ENCODE data around the gene KLF3.
"Not testable (repeated sequence)": the region's sequence is repeated elsewhere in the genome, so short reads cannot be mapped to it uniquely, and the experiment has no call there.

The KLF3 gene

GRCh38 chr4:38624311-38624710 is 39.7 kb upstream of the KLF3 start:
- H3K27me3 ChIP-seq = no peaks in the 10 kb centered on the region
- peaks cover 33 to 37% of the 10 kb centered on the region in 2 experiments for H3K4me1 ChIP-seq (ENCODE audit: control insufficient read depth in 1 of 2, insufficient read depth in 1 of 2, low read depth in 1 of 2, low read length in 1 of 2)
- no peaks in the 10 kb centered on the region for H3K36me3 ChIP-seq
- H3K9me3 ChIP-seq = no peaks in the 10 kb centered on the region
- no peak overlapping the region for H3K4me3 ChIP-seq (ENCODE audit: low read depth in 1 of 2, low read length in 1 of 2)
- H3K27ac ChIP-seq = no peak overlapping the region
- TF ChIP-seq, protein P1, sequence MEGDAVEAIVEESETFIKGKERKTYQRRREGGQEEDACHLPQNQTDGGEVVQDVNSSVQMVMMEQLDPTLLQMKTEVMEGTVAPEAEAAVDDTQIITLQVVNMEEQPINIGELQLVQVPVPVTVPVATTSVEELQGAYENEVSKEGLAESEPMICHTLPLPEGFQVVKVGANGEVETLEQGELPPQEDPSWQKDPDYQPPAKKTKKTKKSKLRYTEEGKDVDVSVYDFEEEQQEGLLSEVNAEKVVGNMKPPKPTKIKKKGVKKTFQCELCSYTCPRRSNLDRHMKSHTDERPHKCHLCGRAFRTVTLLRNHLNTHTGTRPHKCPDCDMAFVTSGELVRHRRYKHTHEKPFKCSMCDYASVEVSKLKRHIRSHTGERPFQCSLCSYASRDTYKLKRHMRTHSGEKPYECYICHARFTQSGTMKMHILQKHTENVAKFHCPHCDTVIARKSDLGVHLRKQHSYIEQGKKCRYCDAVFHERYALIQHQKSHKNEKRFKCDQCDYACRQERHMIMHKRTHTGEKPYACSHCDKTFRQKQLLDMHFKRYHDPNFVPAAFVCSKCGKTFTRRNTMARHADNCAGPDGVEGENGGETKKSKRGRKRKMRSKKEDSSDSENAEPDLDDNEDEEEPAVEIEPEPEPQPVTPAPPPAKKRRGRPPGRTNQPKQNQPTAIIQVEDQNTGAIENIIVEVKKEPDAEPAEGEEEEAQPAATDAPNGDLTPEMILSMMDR (IDR thresholded peaks at IDR 0.05) = no peak

GRCh38 chr4:38625508-38625907 is 38.5 kb upstream of the KLF3 start:
- Histone ChIP-seq H3K27ac (no peak overlapping the region), H3K4me3 (ENCODE audit: low read depth in 1 of 2, low read length in 1 of 2) (no peak overlapping the region), H3K9me3 (no peaks in the 10 kb centered on the region), H3K4me1 (ENCODE audit: control insufficient read depth in 1 of 2, insufficient read depth in 1 of 2, low read depth in 1 of 2, low read length in 1 of 2) (peaks cover 22 to 25% of the 10 kb centered on the region in 2 experiments), H3K27me3 (no peaks in the 10 kb centered on the region), H3K36me3 (no peaks in the 10 kb centered on the region)
- TF ChIP-seq, protein P1 (IDR thresholded peaks at IDR 0.05) = no peak

- not testable (repeated sequence) for H3K36me3 ChIP-seq; H3K27me3 ChIP-seq; H3K4me3 ChIP-seq (ENCODE audit: low read depth in 1 of 2, low read length in 1 of 2); H3K4me1 ChIP-seq (ENCODE audit: control insufficient read depth in 1 of 2, insufficient read depth in 1 of 2, low read depth in 1 of 2, low read length in 1 of 2); H3K27ac ChIP-seq; H3K9me3 ChIP-seq
Measured at GRCh38 chr4:38626901-38627444, 37.0 kb upstream of the KLF3 start.

DNA sequence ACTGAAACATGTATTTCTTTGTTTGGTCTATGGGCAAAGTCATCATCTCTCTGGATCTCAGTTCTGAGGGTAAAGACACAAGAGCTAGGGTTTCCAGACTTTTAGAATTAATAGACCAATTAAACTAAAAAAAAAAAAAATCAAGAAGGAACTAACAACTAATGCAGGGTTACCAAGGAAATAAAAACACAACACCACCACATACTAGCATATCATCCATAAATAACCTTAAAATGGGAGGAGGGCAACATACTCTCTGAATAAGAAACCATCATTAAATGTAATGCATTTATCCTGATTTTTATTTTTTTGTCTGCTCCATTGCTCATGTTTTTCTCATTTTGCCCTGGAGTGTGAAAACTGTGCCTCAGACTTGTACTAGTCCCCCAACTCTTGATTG is 33.5 kb upstream of the KLF3 start:
- no peak overlapping the region for H3K27ac ChIP-seq
- H3K36me3 ChIP-seq = no peaks in the 10 kb centered on the region
- H3K27me3 ChIP-seq = no peaks in the 10 kb centered on the region
- no peaks in the 10 kb centered on the region for H3K9me3 ChIP-seq
- no peaks in the 10 kb centered on the region for H3K4me1 ChIP-seq (ENCODE audit: control insufficient read depth in 1 of 2, insufficient read depth in 1 of 2, low read depth in 1 of 2, low read length in 1 of 2)
- TF ChIP-seq, protein P1 (IDR thresholded peaks at IDR 0.05) = no peak
- no peak overlapping the region for H3K4me3 ChIP-seq (ENCODE audit: low read depth in 1 of 2, low read length in 1 of 2)

DNA sequence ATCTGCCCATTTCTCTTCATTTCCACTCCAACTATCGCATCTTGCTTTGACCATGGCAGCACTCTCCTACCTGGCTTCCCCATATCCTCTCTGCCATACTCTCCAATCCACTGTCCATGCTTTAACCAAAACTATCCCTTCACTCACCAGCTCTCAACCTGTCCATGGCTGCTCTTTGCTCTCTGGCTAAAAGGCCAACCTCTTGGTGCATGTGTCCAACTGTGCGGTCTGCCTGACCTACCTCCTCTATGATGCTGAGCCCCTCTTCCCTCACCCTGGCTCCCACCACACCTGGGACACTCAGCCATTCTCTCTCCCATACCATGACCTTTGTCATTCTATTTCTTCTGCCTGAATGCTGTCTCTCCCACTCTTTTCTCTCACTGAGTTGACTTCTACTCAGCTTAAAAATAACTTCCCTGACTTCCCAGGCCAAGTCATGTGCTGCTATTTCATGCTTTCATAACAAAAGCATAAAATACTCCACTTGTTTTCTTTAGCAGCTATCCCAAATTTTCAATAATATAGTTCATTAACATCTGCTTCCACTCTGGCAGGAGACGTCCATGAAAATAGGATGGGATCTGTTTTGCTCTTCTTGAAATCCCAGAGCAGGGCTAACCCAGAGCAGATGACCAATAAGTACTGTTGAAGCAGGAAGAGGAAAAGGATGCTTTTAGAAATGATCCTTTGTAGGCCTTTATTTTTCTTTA is 29.8 kb upstream of the KLF3 start:
- no peaks in the 10 kb centered on the region for H3K9me3 ChIP-seq
- H3K4me1 ChIP-seq (ENCODE audit: control insufficient read depth in 1 of 2, insufficient read depth in 1 of 2, low read depth in 1 of 2, low read length in 1 of 2) = no peaks in the 10 kb centered on the region
- H3K27me3 ChIP-seq = no peaks in the 10 kb centered on the region
- TF ChIP-seq, protein P1 (IDR thresholded peaks at IDR 0.05) = no peak
- H3K4me3 ChIP-seq (ENCODE audit: low read depth in 1 of 2, low read length in 1 of 2) = no peak overlapping the region
- no peaks in the 10 kb centered on the region for H3K36me3 ChIP-seq
- no peak overlapping the region for H3K27ac ChIP-seq

- H3K4me1 ChIP-seq (ENCODE audit: control insufficient read depth in 1 of 2, insufficient read depth in 1 of 2, low read depth in 1 of 2, low read length in 1 of 2) = no peaks in the 10 kb centered on the region
- H3K27ac ChIP-seq = no peak overlapping the region
- TF ChIP-seq, protein P1 (IDR thresholded peaks at IDR 0.05) = no peak
- H3K4me3 ChIP-seq (ENCODE audit: low read depth in 1 of 2, low read length in 1 of 2) = no peak overlapping the region
- no peaks in the 10 kb centered on the region for H3K36me3 ChIP-seq
- H3K27me3 ChIP-seq = no peaks in the 10 kb centered on the region
- H3K9me3 ChIP-seq = no peaks in the 10 kb centered on the region
Measured at GRCh38 chr4:38639242-38639641, 24.8 kb upstream of the KLF3 start.
